ENCODE data around the gene LMTK2.
A peak's percentile ranks its signal among the peaks of the same experiment; 100 is the strongest.

Gene LMTK2

DNA sequence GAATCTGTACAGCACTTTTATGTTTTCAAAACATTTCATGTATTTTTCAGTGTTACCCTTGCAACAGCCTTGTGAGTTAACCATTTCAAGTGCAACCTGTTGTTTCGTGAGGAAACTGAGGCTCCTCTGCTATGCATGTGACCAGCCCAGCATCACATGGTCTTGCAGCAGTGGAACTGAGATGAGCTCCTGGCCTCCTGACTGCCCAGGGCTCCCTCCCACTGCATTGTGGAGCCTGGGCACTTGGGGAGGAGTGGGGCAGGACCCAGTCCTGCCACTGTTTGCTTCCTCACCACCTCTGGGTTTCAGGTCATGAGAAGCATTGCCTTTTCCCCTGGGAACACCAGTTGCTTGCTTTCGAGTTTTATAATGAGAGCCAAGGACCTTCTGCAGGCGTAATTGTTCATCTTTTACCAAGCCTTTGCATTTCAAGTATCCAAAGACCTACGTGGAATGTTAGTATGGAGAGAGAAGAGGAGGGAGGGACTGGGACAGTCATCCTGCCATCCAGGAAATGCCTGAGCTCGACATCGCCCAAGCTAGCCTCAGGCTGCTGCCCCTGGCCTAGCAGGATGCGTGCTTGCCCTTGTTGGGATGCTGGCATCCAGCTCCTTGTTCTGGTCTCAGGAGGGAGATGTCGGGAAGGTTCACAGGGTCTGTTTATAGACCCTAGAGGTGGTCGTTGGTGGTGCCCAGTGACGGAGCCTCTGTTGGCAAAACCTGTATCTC lies 72.3 kb downstream of the LMTK2 start:
- no peak for DNase-seq

DNA sequence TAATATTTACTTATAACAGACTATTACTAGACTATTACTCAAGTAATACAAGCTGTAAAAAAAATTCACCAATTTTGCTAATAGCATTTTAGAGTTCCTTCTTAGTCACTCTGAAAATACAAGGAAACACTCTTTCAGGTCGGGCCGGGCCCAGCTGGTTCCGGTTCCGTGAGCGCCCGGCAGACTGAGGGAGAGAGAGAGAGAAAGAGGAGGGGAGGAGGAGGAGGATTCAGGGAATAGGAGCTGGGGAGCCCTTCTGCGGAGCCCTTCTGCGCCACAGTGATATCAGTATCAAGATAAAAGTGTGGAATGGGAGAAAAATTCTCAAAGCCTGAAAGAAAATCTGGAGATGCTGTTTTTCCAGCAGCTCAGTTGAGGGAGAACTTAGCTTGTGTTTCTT lies 74.1 kb downstream of the LMTK2 start:
- no peak for DNase-seq

DNA sequence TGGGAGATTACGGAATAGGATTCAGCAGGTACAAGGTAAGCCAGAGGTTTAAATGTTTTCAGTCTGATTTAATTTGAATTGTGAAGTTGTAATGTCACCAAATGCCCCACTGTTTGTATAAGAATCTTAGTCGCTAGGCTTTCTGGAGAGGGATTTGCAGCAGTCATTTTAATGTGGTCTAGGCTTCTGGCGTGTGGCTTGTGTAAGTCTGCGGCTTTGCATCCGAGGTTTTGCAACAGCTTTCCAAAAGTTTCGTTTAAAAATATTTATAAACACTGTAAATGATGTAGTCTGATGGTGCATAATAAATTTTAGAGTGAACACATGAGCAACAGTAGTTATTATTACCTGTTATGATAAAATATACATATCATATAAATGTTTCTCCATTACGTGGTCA lies 78.4 kb downstream of the LMTK2 start:
- DNase-seq = no peak

DNA sequence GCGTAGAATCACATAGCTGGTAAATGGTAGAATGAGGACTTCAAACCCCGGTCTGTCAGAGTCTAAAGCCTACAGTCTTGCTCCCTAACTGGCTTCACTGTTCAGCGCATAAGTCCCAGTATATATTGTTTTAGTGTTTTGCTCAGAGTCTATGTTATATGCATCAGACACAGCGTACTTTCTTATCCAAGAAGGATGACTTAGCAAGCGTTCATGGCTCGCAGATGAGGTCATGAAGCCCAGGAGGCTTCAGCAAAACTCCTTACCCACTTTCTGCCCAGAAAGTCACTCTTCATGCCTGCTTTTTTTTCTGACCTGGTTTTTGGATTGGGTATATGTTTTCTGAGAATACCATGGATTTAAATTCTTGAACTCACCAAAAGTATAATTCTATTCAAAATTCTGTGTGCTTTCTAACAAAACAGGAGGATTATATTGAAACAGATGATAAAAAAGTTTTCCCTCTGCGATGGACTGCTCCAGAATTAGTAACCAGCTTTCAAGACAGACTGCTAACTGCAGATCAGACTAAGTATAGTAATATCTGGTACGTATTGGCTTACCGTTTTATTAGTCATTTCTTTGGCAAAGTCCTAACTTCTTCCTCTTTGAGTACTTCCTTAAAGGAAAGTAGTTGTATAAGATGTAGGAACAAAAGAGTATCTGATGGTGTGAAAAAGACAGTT lies 79.9 kb downstream of the LMTK2 start:
- DNase-seq = no peak

DNA sequence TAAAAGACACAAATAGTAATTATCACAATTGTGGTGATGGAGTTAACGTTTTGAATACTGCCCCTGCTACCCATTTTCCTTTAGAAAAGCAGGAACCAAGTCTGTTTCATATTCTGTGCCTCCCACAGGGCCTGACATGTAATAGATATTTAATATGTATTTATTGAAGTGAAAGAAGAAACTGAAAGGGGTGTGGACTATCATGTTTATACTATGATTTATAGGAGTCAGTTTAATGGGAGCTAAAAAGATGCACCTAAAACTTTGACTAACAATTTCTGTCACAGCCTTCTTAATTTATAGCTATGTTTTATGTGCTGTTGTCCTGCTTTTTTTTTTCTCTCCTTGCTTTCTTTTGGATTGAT lies 80.5 kb downstream of the LMTK2 start:
- no peak for DNase-seq

DNA sequence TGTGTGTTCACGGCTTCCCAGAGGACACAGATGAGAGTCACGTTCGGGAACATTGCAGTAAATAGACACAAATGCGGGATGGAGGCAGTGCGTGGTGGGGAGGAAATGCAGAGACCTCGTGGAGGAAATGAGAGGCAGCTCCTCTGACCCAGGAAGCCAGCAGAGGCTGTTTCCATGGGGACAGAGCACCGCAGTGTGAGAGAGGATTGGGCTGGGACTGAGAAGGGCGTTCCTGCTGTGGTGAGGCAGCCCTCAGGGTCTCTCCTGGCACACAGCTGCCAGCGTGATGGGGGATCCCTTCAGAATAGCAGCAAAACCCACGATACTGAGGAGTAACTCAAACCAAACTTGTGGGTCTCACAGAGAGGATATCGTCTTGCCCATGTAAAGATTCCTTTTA lies 82.9 kb downstream of the LMTK2 start:
- DNase-seq = no peak

DNA sequence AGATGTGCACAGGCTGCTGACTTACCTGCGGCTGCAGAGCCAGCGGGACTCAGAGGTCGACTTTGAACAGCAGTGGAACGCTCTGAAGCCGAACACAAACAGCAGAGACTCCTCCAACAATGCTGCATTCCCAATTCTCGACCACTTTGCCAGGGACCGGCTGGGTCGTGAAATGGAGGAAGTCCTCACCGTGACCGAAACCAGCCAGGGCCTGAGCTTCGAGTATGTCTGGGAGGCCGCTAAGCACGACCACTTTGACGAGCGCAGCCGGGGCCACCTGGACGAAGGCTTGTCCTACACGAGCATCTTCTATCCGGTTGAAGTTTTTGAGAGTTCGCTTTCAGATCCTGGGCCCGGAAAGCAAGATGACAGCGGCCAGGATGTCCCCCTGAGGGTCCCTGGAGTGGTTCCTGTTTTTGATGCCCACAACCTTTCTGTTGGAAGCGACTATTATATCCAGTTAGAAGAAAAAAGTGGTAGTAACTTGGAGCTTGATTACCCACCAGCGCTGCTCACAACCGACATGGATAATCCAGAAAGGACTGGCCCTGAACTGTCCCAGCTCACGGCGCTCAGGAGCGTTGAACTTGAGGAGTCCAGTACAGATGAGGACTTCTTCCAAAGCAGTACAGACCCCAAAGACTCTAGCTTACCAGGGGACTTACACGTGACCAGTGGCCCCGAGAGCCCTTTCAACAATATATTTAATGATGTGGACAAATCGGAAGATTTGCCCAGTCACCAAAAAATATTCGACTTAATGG lies 85.2 kb downstream of the LMTK2 start:
- DNase-seq = no peak

DNA sequence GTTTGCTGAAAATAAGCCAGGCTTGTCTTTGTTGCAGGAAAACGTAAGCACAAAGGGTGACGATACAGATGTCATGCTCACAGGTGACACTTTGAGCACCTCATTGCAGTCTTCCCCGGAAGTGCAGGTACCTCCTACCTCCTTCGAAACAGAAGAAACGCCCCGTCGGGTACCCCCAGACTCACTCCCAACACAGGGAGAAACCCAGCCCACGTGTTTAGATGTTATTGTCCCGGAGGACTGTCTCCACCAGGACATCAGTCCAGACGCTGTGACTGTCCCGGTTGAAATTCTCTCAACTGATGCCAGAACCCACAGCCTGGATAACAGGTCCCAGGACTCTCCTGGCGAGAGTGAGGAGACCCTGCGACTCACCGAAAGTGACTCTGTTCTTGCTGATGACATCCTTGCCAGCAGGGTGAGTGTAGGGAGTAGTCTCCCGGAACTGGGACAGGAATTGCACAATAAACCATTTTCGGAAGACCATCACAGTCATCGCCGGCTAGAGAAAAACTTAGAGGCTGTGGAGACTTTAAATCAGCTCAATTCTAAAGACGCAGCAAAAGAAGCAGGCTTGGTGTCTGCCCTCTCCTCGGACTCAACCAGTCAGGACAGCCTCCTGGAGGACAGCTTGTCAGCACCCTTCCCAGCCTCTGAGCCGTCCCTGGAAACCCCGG lies 86.3 kb downstream of the LMTK2 start:
- DNase-seq = no peak

DNA sequence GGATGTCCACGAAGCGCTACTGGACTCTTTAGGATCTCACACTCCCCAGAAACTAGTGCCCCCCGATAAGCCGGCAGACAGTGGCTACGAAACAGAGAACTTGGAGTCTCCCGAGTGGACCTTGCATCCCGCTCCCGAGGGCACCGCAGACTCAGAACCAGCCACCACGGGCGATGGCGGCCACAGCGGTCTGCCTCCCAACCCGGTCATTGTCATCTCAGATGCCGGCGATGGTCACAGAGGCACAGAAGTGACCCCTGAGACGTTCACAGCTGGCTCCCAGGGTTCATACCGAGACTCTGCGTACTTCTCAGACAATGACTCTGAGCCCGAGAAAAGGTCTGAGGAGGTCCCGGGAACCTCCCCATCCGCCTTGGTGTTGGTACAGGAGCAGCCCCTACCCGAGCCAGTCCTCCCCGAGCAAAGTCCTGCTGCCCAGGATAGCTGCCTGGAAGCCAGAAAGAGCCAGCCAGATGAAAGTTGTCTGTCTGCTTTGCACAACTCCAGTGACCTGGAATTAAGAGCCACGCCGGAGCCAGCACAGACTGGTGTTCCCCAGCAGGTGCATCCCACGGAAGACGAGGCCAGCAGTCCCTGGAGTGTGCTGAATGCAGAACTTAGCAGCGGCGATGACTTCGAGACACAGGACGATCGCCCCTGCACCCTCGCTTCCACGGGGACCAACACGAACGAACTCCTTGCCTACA lies 87.0 kb downstream of the LMTK2 start:
- DNase-seq = no peak

DNA sequence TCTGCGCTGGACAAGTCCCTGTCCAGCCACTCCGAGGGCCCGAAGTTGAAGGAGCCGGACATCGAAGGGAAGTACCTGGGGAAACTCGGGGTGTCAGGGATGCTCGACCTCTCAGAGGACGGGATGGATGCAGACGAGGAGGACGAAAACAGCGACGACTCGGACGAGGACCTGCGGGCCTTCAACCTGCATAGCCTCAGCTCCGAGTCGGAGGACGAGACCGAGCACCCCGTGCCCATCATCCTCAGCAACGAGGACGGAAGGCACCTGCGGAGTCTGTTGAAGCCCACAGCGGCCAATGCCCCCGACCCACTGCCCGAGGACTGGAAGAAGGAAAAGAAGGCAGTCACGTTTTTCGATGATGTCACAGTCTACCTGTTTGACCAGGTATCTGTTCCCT lies 87.5 kb downstream of the LMTK2 start:
- no peak for DNase-seq

DNA sequence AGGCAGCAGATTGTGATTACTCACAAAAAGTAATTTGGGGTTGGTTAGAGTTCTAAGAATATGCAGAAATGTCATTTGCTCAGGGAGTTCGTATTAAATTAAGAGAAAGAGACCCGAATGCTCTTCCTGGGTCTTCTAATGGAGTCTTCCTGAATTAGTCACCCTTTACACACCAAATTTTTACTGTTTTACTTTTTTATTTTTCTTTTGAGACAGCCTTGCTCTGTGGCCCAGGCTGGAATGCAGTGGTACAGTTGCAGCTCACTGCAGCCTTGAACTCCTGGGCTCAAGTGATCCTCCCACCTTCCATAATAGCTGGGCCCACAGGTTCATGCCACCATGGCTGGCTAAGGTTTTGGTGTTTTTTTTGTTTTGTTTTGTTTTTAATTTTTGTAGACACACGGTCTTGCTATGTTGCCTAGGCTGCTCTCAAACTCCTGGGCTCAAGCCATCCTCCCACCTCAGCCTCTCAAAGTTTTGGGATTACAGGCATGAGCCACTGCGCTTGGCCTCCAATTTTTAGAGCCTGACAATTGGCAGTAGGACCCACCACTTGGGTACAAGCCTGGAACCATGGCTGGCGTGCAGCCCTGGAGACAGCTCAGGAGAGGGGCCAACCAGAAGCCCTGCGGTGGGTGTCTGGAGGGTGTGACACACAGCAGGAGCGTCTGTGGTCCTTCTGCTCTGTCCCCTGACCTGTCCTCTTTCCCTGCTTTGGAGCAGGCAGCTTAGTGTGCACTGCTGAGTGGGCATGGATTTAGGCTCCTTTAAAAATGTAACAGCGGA lies 88.2 kb downstream of the LMTK2 start:
- DNase-seq = no peak

DNA sequence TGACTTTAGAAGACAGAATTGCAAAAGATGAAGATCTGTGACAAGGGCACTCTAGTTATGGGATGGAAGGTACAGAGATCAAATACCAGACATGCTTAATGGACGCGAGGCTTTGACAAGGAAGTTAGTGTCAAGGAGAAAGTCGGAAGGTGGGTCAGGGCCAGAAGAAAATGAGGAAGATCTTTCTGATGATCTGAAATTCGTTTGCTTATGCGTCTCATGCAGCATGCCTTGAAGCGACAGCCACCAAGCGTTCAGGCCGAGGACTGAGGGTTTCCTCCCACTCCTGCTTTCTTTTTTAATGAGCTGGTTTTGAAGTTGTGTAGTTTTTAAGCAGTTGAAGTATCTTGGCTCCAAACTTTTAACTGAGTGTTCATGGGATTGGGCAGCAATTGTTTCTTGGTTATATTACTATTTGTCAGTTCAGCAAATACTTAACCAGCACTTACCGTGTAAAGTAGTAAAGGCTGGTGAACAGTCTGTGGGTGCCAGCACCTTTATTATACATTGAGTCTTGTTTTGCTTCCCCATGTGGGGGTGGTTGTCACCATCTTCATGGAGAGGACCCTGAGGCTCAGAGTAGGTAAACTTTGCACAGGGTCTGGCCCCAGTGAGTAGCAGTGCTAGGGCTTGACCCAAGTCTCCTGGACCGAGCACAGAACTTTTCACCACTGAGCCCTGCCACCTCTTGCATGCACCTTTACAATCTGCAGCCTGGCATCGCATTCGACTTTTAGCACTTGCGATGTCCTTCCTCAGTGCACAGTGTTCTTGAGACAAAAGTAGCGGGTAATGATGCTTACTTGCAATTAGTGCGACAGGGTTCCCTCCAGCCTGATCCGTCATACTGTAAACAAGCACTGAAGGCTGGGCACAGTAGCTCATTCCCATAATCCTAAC lies 90.3 kb downstream of the LMTK2 start:
- DNase-seq = peak in 1 of 2 donors; percentile 11

DNA sequence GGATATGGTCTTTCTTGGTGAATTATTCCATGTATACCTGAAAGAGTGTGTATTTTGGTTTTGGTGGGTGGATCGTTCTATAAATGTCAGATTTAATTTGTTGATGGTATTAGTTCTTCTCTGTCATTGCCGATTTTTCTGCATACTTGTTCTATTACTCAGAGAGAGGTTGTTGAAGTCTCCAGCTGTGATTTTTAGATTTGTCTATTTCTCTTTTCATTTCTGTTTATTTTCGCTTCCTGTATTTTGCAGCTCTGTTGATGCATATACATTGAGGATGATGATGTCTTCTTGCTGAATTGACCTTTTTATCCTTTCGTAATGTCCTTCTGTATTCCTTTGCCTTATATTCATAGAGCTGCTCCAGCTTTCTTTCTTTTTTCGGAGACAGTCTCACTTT lies 92.5 kb downstream of the LMTK2 start:
- no peak for DNase-seq

DNA sequence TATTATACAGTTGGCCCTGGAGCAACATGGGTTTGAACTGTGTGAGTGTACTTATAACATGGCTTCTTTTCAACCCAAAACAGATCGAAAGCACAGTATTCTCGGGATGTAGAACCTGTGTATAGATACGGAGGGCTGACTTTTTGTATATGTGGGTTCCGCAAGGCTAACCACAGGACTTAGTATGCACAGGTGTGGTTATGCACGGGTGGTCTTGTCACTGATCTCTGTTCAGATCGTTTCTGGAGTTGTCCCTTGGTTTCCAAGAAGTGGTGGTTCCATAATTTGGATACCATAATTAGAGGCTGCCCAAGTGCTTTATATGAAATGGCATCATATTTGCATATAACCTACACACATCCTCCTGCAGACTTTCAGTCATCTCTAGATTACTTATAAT lies 93.7 kb downstream of the LMTK2 start:
- DNase-seq = no peak

DNA sequence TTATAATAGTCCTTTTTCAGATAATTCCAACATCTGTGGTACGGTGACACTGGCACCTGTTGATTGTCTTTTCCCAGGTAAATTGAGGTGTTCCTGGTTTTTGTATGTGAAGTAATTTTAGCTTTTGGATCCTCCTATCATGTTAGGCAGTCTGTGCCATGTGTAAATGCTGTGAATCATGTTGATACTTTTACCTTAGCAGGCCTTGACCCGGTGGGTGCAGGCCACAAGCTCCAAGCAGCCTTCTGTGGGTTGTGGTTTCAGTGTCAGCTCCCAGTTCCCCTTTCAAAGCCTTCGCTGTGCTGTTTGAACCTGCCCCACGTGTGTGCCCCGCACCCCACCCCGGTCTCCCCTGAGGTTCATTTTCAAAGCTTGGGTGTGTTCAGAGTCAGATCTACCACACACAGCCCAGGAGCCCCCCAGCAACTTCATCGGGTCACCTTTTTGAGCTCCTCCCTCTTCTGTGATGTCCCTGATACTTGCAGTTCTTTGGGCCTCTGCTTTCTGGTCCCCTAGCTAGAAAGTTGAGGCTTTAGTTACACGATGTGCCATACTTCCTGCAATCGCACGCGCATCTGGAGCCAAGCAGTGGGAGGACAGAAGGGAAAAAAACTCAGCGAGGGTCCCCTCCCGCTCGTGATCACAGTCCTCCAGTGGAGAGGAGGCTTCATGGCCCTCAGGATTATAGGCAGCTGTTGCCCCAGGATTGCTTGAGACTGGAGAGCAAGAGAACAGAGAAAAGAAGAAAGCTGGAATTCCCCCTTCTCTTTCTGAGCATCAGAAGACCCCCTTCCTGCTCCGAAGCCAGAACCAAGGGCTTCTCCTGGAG lies 95.9 kb downstream of the LMTK2 start:
- DNase-seq = no peak

DNA sequence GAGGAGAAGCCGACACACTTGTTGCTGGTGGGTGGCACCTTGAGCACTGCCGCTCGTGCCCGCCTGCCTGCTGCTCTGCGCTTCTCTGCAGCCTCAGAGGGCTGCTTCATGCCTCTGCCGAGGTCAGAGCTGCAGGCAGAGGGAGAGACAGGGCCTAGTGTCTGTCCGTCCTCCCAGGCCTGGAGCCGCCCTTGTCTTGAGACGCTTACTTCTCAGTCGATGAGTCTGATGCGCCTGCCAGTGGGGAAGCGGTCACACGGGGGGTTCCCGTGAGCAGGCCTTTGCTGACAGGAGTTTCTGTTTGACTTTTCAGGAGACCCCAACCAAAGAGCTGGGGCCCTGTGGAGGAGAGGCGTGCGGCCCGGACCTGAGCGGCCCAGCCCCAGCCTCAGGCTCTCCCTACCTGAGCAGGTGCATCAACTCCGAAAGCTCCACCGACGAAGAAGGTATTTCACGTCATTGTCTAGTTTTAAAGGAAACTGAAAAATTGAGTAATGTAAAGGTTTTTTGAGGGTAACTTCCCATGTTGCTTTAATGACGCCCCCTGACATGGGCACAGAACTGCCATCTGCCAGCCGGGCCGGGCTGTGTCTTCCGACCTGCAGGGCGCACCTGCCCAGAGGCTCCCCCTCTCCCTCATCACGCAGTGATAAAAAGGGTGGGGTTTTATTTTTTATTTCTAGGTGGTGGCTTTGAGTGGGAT lies 96.8 kb downstream of the LMTK2 start:
- no peak for DNase-seq

DNA sequence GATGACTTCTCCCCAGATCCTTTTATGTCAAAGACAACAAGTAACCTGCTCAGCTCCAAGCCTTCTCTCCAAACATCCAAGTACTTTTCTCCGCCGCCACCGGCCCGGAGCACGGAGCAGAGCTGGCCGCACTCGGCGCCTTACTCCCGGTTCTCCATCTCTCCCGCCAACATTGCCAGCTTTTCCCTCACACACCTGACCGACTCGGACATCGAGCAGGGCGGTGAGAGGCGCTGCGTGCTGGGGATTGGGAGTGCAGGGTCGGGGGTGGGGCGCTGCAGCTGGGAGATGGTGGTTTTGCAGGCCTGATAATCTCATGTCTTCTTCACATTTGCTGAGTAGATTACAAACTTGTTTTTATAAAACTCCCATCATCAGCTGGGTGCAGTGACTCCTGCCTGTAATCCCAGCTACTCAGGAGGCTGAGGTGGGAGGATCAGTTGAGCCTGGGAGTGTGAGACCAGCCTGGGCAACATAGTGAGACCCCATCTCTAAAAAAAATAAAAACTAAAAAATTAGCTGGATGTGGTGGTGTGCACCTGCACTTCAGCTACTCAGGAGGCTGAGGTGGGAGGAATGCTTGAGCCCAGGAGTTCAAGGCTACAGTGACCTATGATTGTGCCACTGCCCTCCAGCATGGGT lies 97.4 kb downstream of the LMTK2 start:
- DNase-seq = no peak

DNA sequence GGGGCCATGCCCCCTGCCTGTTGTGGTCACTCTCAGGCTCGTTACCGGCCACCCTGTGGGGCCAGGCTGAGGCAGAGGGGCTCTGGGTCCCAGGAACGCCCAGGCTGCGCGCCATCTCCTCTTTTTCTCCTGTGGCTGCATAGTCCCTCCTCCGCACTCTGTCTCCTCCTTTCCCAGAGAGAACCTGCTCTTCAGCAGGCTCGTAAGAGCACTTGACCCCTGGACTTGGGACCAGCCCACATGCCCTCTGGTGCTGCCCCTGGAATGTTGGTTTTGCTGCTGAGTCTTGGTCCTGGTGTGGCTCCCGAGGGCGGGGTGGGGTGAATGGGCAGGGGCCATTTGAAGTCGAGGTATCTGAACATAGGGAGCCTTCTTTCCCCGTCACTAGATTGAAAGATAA lies 98.0 kb downstream of the LMTK2 start:
- DNase-seq = no peak
